GM19023 (cell line): ENCODE data around the gene LETM1.

Experiments
- ATAC-seq: cut with Tn5 transposase; IDR thresholded peaks from one replicate; pipeline ENCODE4 v1.9.1; 2021; ENCODE audit warnings: mild to moderate bottlenecking, moderate library complexity; ENCODE audit not compliant: unreplicated experiment

Gene LETM1

GRCh38 chr4:1766106-1767060 is 89.6 kb downstream of the LETM1 start:
- no peak for ATAC-seq

- no peak for ATAC-seq
Measured at GRCh38 chr4:1765409-1766072, 90.4 kb downstream of the LETM1 start.

GRCh38 chr4:1764670-1765069 is 91.3 kb downstream of the LETM1 start:
- ATAC-seq, result no peak

DNA sequence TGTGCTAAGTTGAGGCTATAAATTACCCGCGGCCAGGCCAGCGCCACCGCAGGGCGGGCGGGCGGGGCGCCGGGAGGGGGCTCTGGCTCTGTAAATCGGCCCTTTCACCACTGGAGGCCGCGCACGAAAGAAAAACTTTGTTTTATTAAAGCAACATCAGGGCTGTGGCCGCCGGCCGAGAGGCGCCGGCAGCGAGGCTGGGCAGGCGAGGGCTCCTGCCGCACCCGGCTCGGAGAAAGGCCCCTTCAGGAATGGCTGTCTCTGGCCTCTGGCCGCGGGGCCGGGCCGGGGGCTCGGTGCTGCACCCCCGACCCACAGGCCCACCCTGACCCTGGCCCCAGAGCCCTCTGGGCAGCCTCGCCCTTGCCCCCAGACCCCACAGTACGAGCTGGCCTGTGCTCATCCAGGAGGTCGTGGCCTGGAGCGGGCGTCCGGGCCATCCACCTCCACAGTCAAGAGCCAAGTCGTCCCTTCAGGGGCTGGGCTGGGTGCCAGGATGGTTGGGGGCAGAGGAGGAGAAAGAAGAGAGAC is 92.3 kb downstream of the LETM1 start:
- no peak for ATAC-seq

DNA sequence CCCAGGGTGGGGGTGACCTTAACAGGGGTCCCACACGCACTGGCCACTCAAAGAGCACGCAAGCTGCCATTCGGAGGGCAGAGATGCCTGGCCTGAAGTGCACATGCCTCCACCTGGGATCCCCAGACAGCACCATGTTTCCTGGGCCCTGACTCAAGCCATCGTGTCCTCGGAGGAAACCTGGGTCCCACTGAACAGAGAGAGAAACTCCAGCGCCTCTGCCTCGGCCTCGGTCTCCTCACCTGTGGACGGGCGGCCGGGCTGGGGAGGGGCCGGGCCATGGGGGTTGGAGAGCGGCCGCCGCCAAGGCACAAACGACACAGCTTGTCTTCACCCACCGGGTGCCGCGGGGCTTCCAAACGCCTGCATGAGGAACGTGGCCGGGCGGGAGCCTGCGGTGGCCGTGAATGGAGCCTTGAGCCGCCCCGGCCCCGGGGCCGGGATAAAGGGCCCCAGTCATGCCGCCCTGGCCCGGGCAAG is 92.8 kb downstream of the LETM1 start:
- ATAC-seq, result no peak

DNA sequence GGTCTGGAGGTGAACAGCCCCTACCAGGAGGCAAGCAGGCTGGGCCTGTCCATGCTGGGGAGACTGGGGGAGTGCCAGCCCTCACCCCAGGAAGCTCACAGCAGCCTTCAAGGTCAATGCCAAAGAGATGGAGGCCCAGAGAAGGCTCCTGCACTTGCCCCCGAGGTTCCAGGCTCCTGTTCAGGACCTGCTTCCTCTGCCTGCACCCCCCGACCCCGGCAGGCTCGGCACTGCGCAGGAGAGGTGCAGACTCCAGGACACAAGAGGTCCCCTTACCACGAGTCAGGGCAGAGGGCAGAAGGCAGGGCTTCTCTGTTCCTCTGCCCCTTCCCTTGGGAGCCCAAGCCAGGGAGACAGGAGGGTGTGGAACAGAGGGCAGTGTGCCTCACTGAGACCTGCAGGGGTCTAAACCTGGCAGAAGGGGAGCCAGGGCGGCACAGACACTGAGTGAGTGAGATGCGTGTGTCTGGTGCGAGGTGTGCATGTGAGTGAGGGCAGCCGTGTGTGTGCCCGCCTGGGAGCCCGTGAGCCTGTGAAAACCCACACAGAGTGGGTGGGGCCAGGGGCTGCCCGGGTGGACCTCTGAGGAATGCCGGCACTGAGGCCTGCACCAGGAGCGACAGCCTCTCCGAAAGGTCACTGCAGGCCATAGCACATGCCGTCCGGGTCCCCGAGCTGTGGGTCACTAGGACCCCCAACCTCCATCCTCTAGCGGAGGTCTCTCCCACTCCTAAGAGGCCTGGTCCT is 93.5 kb downstream of the LETM1 start:
- no peak for ATAC-seq
